Measurements from ENCODE around the gene CLIP3.

Gene CLIP3

GRCh38 chr19:36027696-36028095 lies 5.0 kb downstream of the CLIP3 start:
- no peak for DNase-seq
- Histone ChIP-seq H3K27me3 (ENCODE audit: insufficient read depth, low read depth, severe bottlenecking) (no peaks in the 10 kb centered on the region), H3K27ac (no peak overlapping the region), H3K36me3 (peaks cover 25% of the 10 kb centered on the region), H3K9me3 (ENCODE audit: severe bottlenecking) (no peaks in the 10 kb centered on the region), H3K4me3 (ENCODE audit: low read depth, low read length) (no peak overlapping the region)
- no peak for TF ChIP-seq CTCF (IDR thresholded peaks at IDR 0.05; ENCODE audit: low read depth, low read length)

GRCh38 chr19:36026091-36026876 lies 6.4 kb downstream of the CLIP3 start:
- no peak for TF ChIP-seq CTCF (IDR thresholded peaks at IDR 0.05; ENCODE audit: low read depth, low read length)
- no peaks in the 10 kb centered on the region for H3K9me3 ChIP-seq (ENCODE audit: severe bottlenecking)
- no peak overlapping the region for H3K4me3 ChIP-seq (ENCODE audit: low read depth, low read length)
- no peaks in the 10 kb centered on the region for H3K27me3 ChIP-seq (ENCODE audit: insufficient read depth, low read depth, severe bottlenecking)
- DNase-seq, result no peak
- H3K36me3 ChIP-seq, result peaks cover 32% of the 10 kb centered on the region
- H3K27ac ChIP-seq, result no peak overlapping the region

GRCh38 chr19:36025541-36025940 lies 7.1 kb downstream of the CLIP3 start:
- Histone ChIP-seq H3K36me3 (peaks cover 35% of the 10 kb centered on the region), H3K9me3 (ENCODE audit: severe bottlenecking) (no peaks in the 10 kb centered on the region), H3K4me3 (ENCODE audit: low read depth, low read length) (no peak overlapping the region), H3K27ac (no peak overlapping the region), H3K27me3 (ENCODE audit: insufficient read depth, low read depth, severe bottlenecking) (no peaks in the 10 kb centered on the region)
- no peak for TF ChIP-seq CTCF (IDR thresholded peaks at IDR 0.05; ENCODE audit: low read depth, low read length)
- DNase-seq, result no peak

GRCh38 chr19:36023432-36023831 lies 9.2 kb downstream of the CLIP3 start:
- DNase-seq, result no peak
- H3K9me3 ChIP-seq (ENCODE audit: severe bottlenecking), result no peaks in the 10 kb centered on the region
- H3K27me3 ChIP-seq (ENCODE audit: insufficient read depth, low read depth, severe bottlenecking), result no peaks in the 10 kb centered on the region
- no peak for TF ChIP-seq CTCF (IDR thresholded peaks at IDR 0.05; ENCODE audit: low read depth, low read length)
- H3K36me3 ChIP-seq, result peaks cover 33% of the 10 kb centered on the region
- no peak overlapping the region for H3K4me3 ChIP-seq (ENCODE audit: low read depth, low read length)
- H3K27ac ChIP-seq, result no peak overlapping the region

DNA sequence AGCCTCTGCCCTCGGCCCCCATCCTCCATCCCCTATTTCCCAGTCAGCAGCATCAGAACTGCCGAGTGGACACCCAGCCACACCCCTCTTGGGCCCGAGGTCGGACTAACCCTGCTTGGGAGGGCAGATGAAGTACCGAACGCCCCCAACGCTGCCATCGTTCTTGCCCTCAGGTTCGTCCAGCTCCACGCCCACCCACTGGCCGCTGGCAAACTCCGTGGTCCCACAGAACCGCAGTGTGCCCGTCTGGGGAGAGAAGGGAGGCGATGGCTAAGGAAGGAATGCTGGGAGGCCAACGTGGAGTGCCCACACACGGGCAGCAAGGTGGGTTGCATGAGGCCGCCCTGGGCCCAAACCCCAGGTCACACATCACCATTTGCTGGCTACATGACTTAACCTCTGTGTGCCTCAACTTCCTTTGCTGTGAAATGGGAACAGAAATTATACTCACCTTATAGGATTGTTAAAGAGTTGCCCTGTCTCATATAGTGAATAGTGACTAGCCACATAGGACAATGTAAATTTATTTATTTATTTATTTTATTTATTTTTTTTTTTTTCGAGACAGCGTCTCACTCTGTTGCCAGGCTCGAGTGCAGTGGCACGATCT lies 13.5 kb downstream of the CLIP3 start:
- Histone ChIP-seq H3K4me3 (ENCODE audit: low read depth, low read length) (no peak overlapping the region), H3K9me3 (ENCODE audit: severe bottlenecking) (no peaks in the 10 kb centered on the region), H3K36me3 (peaks cover 22% of the 10 kb centered on the region), H3K27me3 (ENCODE audit: insufficient read depth, low read depth, severe bottlenecking) (no peaks in the 10 kb centered on the region), H3K27ac (no peak overlapping the region)
- no peak for DNase-seq
- TF ChIP-seq CTCF (IDR thresholded peaks at IDR 0.05; ENCODE audit: low read depth, low read length), result no peak

Measured in WERI-Rb-1 (cell line).